MCF 10A (cell line): Measurements from ENCODE around the gene DPCD. TPM values are rescaled to one million over a fixed set of nuclear protein-coding genes. Genes with fewer than 3 reads are reported as not detected.

Source experiments
- BruUV-seq: library from RNA; stranded (reverse); fragments of 400-500 nt; replicated peaks from 2 replicates; lab custom pipeline; 2021; lab: Mats Ljungman, UMichigan
- CTCF ChIA-PET: fragments of 300-600 bp; sonication (Branson Sonifier 250); formaldehyde crosslinking; extraction: SDS; loops from one replicate; lab custom pipeline; 2021; ENCODE audit warnings: antibody characterized with exemption, inconsistent platforms; lab: Yijun Ruan, JAX
- POLR2A ChIA-PET: fragments of 300-600, 350-650 bp; sonication (Branson Sonifier 250); formaldehyde crosslinking; extraction: SDS; loops from one replicate; lab custom pipeline; 2020; ENCODE audit warnings: antibody characterized with exemption, inconsistent platforms; lab: Yijun Ruan, JAX
- DNase-seq: peaks from one replicate; pipeline ENCODE4 v3.0.0-alpha.2; 2018; ENCODE audit not compliant: unreplicated experiment
- H3K27ac Mint-ChIP-seq: one replicate; pipeline ENCODE4 v1.8.0; 2022; ENCODE audit warnings: mild to moderate bottlenecking, low read depth, mixed read lengths; ENCODE audit not compliant: unreplicated experiment
- H3K27me3 Mint-ChIP-seq: one replicate; pipeline ENCODE4 v1.8.0; 2022; ENCODE audit warnings: mixed read lengths; ENCODE audit not compliant: insufficient read depth, unreplicated experiment
- H3K36me3 Mint-ChIP-seq: one replicate; pipeline ENCODE4 v1.8.0; 2022; ENCODE audit warnings: mild to moderate bottlenecking, moderate library complexity, mixed read lengths; ENCODE audit not compliant: insufficient read depth, unreplicated experiment
- H3K4me1 Mint-ChIP-seq: one replicate; pipeline ENCODE4 v1.8.0; 2022; ENCODE audit warnings: mixed read lengths; ENCODE audit not compliant: insufficient read depth, unreplicated experiment
- H3K4me3 Mint-ChIP-seq: one replicate; pipeline ENCODE4 v1.8.0; 2022; ENCODE audit warnings: mild to moderate bottlenecking, moderate library complexity, mixed read lengths; ENCODE audit not compliant: unreplicated experiment
- H3K9me3 Mint-ChIP-seq: one replicate; pipeline ENCODE4 v1.8.0; 2022; ENCODE audit warnings: mixed read lengths; ENCODE audit not compliant: unreplicated experiment
- CTCF ChIP-seq: fragments of 200-600 bp; IDR thresholded peaks from one replicate; pipeline ENCODE4 v1.8.0; 2022; ENCODE audit warnings: antibody characterized with exemption, mild to moderate bottlenecking; ENCODE audit not compliant: unreplicated experiment
- intact Hi-C: fragments of 100-400 bp; cut with micrococcal nuclease; formaldehyde crosslinking; loops from 2 replicates; pipeline ENCODE4 v1.14.1; 2022
- microRNA-seq: library from miRNA; unstranded; fragments of <30 nt; microRNA quantifications from one replicate; pipeline ENCODE4 v1.2.0, GENCODE V29; 2022
- total RNA-seq: library from RNA; stranded (reverse); gene quantifications from 2 replicates; pipeline ENCODE4 v1.2.3, GENCODE V29; 2022

DPCD gene
- total RNA-seq, 1 experiment from 2014 or later, result 24.2 TPM

- intact Hi-C loops, result no loop called here
- ChIA-PET POLR2A (no interaction called here), CTCF (no interaction called here)
- H3K27ac Mint-ChIP-seq, result no peak overlapping the region
- no TSS peak for BruUV-seq
- H3K4me3 Mint-ChIP-seq, result no peak overlapping the region
- H3K36me3 Mint-ChIP-seq, result peaks cover 63% of the 10 kb centered on the region
- DNase-seq, result no peak
- no peaks in the 10 kb centered on the region for H3K4me1 Mint-ChIP-seq
- H3K9me3 Mint-ChIP-seq, result no peaks in the 10 kb centered on the region
- no peaks in the 10 kb centered on the region for H3K27me3 Mint-ChIP-seq
- no peak for TF ChIP-seq CTCF
These were observed 70.9 kb downstream of the DPCD start for GRCh38 chr10:101658975-101659374.

Small RNA genes within 50 kb of the gene (microRNA-seq; reads per million reads assigned to microRNA genes)
- gene MIR3158-1 (not detected), gene MIR3158-2 (not detected)

Other genes starting within 250 kb of the DPCD start
- 19.4 and 25.2 TPM in 2 replicates for gene BTRC, start 234.2 kb upstream of the DPCD start, total RNA-seq
- 38.5 and 40.7 TPM in 2 replicates for gene POLL, start 64 bp upstream of the DPCD start, total RNA-seq
- 52.1 and 63.7 TPM in 2 replicates for gene FBXW4, start 106.8 kb downstream of the DPCD start, total RNA-seq
- not detected in 2 replicates for gene FGF8, start 187.8 kb downstream of the DPCD start, total RNA-seq
- gene NPM3, start 195.1 kb downstream of the DPCD start, total RNA-seq, result 120 and 163 TPM in 2 replicates
- 96.1 and 115 TPM in 2 replicates for gene OGA, start 230.1 kb downstream of the DPCD start, total RNA-seq